Effector CD4-positive, alpha-beta T cell (primary cell): ENCODE data around the gene GREB1.

Experiments used
- DNase-seq: peaks from one replicate; pipeline ENCODE4 v3.0.0-alpha.2; 2020

Gene GREB1

DNA sequence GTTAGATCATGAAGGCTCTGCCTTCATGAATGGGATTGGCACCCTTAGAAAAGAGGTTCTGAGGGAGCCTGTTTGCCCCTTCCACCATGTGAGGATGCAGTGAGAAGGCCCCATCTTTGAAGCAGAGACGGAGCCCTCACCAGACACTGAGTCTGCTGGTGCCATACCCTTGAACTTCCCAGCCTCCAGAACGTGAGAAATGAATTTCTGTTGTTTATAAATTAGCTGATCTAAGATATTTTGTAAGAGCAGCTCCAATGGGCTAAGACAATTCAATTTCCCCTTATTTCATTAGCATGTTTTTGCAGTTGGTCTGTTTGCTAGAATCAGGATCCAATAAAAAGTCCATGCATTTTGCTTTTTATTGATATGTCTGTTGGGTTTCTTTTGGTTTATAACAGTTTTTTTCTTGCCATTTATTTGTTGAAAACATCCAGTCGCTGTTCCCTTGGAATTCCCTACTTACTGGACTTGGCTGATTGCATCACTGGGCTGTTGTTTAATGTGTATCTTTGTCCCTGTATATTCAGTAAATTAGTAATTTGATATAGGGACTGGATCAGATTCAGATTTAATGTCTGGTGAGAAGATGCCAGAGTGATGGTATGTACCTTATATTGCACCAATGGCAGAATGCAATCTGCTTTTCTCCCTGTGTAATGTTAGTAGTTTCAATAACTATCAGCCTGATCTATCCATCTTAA, 24.0 kb upstream of the GREB1 start:
- no peak for DNase-seq

DNA sequence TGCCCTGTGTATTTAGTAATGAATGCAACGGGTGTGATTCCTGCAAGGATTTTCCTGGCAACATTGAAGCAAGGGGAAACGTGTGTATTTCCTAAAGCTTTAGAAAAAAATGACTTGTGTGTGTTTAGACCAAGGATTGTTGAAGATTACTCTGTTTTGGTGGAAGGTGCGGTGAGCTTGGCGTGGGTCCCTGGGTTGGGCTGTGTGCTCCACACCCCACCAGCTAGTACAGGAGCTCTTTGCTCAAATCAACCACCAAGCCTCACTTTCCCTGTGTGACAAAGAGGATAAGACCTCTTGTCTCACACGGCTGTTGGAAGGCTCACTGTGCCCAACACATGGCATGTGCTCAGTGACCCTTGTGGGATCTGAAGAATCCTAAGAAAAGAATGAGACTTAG, 21.4 kb upstream of the GREB1 start:
- no peak for DNase-seq

DNA sequence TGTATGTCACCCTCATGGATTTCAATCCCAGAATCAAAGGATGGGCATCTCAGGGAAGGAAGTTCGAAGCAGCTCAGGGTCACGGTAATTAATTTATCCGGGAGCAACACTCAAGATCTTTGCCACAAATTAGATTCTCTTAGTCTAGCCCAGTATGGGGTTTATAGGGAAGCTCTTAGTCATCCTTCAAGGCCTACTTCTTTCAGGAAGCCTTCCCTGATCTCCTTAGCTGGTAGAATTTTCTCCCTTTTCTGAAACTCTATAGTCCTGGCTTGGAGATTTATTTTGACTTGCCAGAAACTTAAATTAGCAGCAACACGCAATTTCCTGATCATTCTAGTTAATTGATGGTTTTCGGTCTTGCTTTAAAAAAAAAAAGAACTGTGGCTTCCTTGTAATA, 20.5 kb upstream of the GREB1 start:
- DNase-seq = no peak

DNA sequence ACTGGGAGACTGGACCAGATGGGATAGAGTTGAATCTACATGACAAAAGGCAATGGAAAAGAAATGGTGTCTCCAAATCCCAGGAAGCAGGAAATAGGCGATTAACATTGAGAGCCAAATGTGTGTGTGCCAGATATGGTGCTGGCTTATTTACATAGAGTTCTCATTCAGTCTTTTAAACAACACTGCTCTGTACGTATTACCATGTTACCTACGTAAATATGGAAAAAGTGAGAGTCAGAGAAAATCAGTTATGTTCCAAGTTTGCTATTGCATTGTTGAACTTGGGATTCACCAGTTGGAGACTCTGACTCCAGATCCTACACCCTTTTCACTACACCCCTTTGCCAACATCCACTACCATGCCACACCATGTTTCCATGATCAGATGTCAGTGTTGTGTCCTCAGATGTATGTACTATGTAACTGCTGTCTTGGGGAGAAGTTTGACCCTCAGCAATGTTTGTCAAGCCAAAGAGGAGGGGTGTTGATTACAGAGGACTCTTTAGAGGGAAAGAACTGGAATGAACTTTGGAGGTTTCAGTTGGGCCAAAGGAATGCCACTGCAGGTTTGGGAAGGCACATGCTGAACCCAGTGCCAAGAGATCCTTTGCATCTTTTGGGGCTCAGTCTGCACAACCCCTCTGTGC, 19.6 kb upstream of the GREB1 start:
- DNase-seq = no peak

DNA sequence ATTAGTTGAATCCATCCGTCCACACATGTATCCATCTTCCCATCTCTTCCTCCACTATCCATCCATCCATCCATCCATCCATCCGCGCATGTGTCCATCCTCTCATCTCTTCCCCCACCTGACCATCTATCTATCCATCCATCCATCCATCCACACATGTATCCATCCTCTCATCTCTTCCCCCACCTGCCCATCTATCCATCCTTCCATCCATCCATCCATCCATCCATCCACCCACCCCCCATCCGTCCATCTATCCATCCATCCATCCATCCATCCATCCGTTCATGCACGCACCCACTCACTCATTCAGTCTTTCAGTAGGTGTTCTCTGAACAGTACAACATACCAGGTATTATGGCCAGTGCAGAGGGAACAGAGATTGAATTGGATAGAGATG, 18.9 kb upstream of the GREB1 start:
- no peak for DNase-seq

DNA sequence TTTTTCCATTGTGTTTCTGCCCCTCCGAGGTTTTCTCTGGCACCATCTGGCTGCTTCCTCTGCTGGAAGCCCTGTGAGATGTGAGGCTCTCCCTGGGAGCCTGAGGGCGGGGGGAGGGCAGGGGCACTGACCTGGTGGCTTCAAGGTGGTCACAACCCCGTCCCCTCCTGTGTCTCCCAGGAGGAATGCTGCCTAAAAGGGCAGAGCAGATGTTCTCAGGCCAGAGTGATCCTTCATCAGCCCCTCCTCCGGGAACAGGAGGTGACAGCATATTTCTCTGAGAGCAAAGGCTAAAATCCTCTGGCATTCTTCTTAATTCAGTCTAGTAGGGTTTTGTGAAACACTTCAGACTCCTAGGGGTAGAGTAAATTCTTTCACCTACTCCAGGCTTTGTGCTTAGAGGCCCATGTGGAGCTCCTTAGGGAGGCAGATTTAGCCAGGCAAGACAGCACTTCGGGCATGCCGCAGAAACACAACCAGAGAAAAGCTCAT, 18.3 kb upstream of the GREB1 start:
- DNase-seq = no peak

DNA sequence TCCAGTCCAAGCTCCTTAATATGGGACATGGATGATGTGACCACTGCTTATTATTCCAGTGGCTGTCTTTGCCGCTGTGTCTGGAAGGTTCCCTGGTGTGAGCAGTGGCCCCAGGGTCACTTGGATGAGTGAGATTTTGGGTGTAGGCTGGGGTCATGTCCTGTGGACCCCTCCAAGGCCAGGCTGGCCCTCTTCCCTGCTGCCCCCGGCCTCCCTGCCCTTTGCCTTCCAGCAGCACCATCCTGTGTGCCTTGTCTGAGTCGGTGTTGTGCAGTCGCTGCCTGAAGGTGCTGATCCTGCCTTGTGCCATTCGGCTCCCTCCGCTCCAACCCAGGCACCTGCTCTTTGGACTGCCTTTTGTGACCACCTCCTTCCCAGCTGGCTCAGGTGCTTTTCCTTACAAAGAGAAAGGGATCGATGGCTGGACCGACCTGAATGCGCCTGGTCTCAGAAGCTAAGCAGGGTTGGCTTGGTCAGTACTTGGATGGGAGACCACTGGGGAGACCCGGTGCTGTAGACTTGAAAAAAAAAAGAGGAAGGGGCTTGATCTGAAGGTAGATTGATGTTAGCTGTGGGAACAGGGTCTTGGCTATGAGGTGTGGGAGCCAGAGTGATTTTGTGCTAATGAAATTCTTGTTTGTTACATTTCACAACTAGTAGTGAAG, 16.7 kb upstream of the GREB1 start:
- DNase-seq = no peak

DNA sequence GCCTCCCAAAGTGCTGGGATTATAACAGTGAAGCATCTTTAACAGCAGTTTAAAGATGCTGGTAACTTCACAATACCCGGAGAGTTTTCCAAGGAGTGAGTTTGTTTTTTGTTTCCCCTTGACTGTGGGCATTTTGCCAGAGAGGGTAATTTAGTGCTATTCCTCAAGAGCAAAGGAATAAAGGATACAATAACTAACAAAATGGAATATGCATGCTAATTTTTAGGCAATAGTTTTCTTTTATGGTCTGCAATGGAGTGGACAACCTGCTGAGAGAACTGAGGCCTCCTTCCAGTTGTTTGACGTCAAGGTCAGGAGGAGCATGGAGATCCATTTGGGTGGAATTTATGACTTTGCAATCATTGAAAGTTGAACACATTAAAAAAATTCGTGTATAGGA, 15.9 kb upstream of the GREB1 start:
- no peak for DNase-seq

DNA sequence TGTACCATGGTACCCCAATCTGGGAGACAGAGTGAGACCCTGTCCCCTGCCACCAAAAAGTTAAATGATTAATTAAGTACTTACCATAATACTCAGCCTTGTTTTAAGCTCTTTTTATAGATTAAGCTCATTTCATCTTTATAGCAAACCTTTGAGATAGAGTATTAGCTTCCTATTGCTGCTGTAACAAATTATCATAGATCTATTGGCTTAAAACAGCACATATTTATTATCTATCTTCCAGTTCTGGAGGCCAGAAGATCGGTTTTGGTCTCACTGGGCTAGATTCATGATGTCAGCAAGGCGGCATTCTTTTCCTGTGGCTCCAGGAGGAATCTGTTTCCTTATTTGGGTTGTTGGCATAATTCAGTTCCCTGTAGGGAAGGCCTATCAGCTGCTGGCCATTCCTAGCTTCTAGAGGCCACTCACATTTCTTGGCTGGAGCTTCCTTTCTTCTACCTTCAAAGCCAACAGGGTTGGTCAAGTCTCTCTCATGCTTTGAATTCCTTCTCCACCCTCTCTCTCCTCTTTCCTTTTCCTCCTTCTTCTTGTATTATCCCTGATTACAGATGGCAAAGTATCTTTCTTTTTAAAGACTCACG, 13.7 kb upstream of the GREB1 start:
- DNase-seq = no peak

DNA sequence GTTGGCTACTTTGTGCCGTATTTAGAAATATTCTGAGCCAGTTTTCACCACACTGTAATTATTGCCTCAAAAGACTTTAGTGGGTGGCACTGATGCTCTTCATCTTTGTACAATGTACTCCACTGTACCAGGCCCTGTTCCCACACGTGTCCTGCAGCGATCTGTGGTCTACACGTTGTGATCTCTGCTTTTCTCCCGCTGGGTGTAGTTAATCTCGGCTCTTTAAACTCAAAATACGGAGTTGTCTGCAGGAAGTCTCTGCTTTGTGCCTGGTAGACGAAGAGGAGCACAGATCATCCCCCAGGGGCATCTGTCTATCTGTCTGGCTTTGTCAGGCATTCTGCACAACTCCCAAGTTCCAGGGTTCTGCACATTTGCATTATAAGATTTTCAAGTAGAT, 12.1 kb upstream of the GREB1 start:
- no peak for DNase-seq

DNA sequence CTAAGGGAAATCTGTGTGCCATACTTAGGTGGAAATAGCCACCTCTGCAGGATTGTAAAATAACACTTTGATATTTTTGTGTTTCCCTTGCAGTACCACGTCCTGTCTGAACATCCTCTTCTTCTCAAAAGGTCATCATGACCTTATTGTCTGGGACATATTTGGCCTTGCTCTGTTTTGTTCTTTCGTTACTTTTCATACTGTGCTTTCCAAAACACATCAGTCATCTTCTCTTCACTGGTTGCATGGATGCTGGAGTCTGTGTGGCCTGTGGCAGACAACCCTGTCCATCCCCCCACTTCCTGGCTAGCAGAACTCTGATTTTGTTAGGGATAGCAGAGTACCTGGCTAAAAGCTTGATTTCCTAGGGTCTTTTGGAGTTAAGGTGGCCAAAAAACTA, 9.4 kb upstream of the GREB1 start:
- no peak for DNase-seq

DNA sequence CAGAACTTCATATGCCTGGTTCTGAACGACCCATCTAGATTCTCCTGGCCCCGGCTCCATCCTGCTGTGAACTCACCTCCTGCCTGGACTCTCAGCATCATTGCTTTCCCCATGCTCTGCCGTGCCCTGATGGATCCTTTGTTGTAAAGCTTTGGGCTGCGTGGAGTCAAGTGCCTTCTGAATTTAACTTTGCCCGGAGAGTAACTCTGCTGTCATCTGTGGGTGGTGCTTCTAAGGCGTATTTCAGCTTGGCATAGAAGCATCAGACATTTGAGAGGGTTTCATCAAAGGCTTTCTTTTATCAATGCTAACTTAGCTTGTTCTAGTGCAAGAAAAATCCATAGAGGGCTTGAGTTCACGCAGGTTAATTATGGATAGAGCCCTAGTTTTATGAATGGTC, 8.1 kb upstream of the GREB1 start:
- no peak for DNase-seq

DNA sequence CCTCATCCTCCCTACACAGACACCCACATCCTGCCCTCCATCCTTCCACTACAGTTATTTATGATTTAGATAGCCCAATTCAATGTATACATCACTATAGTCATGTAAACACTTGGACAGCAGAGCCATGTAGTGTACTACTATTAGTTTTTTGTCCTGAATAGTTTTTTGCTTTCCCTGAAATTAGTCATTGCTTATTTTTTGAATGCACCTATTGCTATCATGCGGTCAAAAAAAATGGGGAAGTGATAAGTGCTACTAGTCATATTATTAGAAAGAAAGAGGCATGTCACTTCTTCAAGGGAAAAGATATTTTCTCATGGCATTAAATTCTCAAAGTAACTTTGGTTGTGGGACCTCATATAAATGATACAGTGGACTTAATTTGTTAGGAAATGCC, 6.8 kb upstream of the GREB1 start:
- no peak for DNase-seq

DNA sequence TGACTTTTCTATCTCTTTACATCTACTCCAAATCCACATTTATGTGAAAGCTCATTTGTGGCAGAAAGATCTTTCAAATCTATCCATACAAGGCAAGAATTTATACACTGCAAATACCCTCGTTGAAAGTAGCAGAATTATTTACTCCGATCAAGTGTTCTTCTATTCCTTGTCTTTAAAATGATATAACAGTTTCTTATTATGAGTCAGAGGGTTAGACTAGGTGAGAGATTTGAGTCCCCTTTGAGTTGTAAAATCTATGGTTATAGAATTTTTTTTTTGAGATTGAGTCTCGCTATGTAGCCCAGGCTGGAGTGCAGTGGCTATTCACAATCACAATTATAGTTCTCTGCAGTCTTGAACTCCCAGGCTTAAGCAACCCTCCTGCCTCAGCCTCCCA, 5.6 kb upstream of the GREB1 start:
- DNase-seq = no peak

DNA sequence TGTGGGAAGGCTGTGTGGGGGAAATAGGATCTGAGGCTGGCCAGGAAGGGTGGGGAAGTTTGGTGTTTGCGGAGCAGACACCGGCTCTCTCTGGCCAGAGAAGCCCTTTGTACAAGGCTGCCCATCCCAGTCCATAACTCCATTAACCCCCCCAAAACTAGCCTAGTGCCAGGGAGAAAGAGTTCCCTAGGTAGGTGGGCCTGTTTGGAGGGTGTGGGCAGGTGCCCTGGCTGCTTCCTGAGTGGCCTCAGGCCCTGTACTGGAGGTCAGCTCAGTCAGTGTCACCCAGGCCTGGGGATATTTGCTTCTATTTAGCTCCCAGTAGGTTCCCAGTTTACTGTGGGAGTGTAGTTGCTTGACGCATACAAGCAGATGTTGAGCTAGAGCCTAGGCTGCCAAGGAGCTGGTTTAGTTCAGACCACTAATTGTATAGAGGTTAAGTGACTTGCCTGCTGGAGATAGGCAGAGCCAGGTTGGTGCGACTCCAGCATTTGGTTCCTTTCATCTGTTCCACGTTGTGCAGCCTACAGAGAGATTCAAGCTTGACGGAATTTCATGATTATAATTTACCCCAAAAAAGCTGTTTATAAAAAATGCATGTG, 2.9 kb upstream of the GREB1 start:
- no peak for DNase-seq

DNA sequence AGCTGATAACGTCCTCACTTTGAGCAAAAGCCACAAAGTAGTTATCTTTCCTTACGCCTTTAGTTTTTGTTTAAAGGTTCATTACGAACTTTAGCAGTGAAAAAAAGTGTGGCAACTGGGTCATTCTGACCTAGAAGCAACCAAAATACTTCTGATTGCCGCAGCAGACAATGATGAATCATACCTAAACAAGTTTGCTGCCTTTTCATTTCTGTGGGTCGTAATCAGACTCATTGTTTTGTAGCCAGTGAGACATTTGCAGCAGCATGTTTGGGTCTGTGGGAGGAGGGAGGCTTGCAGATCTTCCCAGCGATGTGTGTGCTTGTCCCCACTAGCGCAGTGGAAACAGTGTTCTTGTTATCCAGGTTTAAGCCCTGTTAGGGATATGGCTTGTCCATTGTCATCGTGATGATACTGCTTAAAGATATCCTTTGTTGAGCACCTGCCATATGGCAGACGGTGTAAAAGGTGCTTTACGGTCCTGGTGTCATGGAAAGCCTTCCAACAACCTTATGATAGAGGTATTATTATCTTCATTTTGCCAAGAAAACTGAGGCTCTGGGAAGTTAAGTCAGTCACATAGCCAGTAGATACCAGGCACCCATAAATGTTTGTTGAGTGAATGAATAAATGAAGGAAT, 1.3 kb upstream of the GREB1 start:
- no peak for DNase-seq

DNA sequence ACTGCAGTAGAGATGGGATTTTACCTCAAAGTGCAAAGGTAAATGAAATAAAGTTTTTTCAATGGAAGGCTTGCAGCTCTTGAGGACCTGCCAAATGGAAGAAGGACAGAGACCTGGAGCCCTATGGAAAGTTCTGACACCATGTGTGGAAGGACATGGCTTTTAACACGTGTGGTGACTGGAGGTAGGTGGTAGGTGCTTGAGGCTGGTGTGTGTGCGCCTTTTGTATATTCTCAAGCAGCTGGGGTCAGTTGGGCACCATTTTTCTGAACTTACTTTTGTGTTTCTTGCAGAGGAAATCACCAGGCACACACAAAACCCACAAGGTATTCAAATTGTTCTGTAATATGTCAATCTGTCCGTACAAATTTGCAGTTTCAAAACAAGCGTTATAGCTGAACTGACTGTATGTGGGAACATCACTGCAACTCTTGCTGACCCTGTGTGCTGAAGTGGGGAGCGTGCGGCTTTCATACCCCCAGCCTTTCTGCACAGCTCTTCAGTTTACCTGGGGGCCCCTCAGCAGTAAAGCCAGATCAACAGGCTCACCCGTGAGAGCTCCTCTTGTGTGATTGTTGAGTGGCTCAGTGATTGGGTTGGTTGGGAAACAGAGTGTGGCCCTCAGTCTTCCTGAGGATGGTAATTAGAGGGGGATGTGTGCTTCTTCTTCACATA, 363 bp downstream of the GREB1 start:
- no peak for DNase-seq

DNA sequence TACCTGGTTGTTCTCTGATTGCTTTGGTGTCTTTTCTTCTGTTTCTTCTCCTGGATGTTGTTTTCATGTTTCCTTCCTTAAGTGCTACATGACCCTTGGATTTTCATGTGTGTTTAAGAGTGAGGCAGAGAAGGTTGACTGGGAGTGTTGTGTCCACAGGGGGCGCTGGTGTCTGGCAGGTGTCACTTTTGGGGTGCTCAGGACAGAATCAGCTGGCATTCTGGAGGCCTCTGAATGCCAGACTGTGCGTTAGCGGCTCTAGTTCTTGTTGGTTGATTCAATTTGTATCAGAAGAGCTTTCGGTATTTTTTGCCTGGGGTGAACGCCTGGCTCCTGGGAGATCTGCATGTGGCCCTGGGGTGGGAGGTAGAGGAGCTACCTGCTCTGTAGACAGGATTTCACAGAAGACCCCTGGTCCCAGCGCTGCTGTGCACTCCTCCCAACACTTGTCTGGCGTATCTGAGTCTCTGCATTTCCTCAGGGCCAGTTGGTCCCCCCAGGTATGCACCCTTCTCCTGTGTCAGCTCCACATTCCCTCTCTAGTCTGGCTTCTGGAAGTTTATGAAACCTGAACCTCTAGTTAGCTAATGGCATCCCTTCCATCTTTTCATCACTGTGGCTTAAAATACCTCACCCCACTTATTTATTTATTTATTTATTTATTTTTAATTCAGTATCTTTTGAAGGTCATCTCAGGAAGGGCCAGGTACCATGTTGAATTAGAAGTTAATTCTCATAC, 1.1 kb downstream of the GREB1 start:
- DNase-seq = no peak

DNA sequence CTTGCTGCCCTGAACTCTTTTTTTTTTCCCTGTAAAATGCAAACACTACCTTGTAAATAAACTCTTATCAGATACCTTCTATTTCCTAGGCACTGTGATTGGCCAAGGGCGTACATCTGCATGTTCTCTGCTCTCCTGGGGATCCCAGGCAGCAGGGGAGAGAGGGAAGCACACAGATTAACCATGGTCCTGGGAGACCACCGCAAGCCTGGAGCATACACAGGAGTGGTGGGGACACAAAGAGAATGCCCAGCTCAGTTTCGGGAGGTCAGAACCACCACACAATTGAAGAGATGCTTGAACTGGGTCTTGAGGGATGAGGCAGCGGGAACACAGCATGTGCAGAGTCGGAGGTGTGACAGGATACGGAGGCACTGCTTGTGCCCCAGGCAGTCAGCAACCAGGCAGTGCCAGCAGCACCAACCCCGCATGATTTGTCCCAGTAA, 2.1 kb downstream of the GREB1 start:
- no peak for DNase-seq

DNA sequence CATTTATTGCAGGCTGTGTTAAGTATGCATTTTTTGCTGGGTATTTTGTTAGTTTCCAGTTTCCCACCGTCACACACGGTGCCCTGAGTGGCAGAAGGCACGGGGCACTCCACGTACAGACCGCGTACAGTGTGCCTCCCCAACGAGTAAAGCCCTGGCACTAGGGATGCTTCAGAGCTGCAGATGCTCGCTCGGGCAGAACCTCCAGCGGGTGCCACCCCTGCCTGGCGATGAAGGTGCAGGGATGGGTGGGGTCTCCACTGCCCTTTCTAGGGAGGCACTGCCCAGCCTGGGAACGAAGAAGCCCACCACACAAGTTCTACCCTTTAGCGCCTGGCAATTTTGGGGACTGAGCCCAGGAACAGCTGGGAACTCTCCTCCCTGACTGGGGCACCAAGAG, 4.1 kb downstream of the GREB1 start:
- DNase-seq = no peak
